HL-60 (cell line): ENCODE results near the gene CLSTN2.

ENCODE experiments used
- DNase-seq, 2 experiments: peaks; one replicate each; pipeline ENCODE4 v3.0.0-alpha.2; 2010 to 2020; ENCODE audit warnings: low read depth in 1 of 2, low spot score in 1 of 2
- H3K27ac ChIP-seq: fragments of 250-450 bp; sonication (Bioruptor Pico); replicated peaks from 2 replicates; pipeline ENCODE4 v1.5.1; 2020; ENCODE audit warnings: mild to moderate bottlenecking, moderate library complexity
- H3K27me3 ChIP-seq: fragments of 250-450 bp; sonication (Bioruptor Pico); 2 replicates; pipeline ENCODE4 v1.5.1; 2021; ENCODE audit warnings: mild to moderate bottlenecking, moderate library complexity; ENCODE audit not compliant: insufficient read depth, poor library complexity, severe bottlenecking
- H3K4me3 ChIP-seq: replicated peaks from 2 replicates; pipeline ENCODE4 v1.5.1; 2011; ENCODE audit warnings: mild to moderate bottlenecking, control low read depth, low read length; ENCODE audit not compliant: insufficient read depth
- CTCF ChIP-seq: IDR thresholded peaks from one replicate; pipeline ENCODE4 v1.5.1; 2011; ENCODE audit warnings: low read length, control low read depth, inconsistent platforms; ENCODE audit not compliant: insufficient read depth
- GABPA ChIP-seq: IDR thresholded peaks from 2 replicates; pipeline ENCODE4 v1.6.1; 2012; ENCODE audit warnings: low read depth
- POLR2AphosphoS5 ChIP-seq: IDR thresholded peaks from 2 replicates; pipeline ENCODE4 v1.6.1; 2012; ENCODE audit warnings: low read depth
- SPI1 ChIP-seq: IDR thresholded peaks from 2 replicates; pipeline ENCODE4 v1.6.1; 2012; ENCODE audit warnings: low read depth, mild to moderate bottlenecking, borderline replicate concordance
- TF ChIP-seq, protein P1 (sequence below): IDR thresholded peaks from 2 replicates; pipeline ENCODE4 v1.6.1; 2012; ENCODE audit warnings: low read depth; ENCODE audit not compliant: insufficient replicate concordance

The CLSTN2 gene

GRCh38 chr3:140429791-140430190, 494.8 kb downstream of the CLSTN2 start:
- H3K27ac ChIP-seq: no peak overlapping the region
- H3K4me3 ChIP-seq: no peak overlapping the region
- no peak for TF ChIP-seq POLR2AphosphoS5
- TF ChIP-seq SPI1: no peak
- no peak for TF ChIP-seq GABPA
- TF ChIP-seq, protein P1, sequence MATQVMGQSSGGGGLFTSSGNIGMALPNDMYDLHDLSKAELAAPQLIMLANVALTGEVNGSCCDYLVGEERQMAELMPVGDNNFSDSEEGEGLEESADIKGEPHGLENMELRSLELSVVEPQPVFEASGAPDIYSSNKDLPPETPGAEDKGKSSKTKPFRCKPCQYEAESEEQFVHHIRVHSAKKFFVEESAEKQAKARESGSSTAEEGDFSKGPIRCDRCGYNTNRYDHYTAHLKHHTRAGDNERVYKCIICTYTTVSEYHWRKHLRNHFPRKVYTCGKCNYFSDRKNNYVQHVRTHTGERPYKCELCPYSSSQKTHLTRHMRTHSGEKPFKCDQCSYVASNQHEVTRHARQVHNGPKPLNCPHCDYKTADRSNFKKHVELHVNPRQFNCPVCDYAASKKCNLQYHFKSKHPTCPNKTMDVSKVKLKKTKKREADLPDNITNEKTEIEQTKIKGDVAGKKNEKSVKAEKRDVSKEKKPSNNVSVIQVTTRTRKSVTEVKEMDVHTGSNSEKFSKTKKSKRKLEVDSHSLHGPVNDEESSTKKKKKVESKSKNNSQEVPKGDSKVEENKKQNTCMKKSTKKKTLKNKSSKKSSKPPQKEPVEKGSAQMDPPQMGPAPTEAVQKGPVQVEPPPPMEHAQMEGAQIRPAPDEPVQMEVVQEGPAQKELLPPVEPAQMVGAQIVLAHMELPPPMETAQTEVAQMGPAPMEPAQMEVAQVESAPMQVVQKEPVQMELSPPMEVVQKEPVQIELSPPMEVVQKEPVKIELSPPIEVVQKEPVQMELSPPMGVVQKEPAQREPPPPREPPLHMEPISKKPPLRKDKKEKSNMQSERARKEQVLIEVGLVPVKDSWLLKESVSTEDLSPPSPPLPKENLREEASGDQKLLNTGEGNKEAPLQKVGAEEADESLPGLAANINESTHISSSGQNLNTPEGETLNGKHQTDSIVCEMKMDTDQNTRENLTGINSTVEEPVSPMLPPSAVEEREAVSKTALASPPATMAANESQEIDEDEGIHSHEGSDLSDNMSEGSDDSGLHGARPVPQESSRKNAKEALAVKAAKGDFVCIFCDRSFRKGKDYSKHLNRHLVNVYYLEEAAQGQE: no peak
- TF ChIP-seq CTCF: no peak
- DNase-seq: no peak
- H3K27me3 ChIP-seq: no peaks in the 10 kb centered on the region

DNA sequence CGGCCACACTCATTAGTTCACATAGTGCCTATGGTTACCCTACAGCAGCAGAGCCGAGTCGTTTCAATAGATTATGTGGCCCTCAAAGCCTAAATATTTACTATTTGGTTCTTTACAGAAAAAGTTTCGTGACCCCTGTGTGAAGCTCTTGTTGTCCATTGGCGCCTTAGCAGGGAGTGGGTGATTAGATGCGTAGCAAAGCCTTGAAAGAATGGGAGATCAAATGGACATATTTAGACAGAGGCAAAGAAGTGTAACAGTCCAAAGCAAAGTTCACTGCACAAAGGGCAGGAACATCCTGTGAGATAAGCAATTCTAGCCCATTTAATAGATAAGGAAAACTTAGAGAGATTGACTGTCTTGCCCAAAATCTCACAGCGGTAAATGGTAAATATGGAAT, 495.5 kb downstream of the CLSTN2 start:
- TF ChIP-seq CTCF: no peak
- no peak for TF ChIP-seq GABPA
- TF ChIP-seq, protein P1: no peak
- Histone ChIP-seq H3K27ac (no peak overlapping the region), H3K4me3 (no peak overlapping the region), H3K27me3 (no peaks in the 10 kb centered on the region)
- DNase-seq: no peak

DNA sequence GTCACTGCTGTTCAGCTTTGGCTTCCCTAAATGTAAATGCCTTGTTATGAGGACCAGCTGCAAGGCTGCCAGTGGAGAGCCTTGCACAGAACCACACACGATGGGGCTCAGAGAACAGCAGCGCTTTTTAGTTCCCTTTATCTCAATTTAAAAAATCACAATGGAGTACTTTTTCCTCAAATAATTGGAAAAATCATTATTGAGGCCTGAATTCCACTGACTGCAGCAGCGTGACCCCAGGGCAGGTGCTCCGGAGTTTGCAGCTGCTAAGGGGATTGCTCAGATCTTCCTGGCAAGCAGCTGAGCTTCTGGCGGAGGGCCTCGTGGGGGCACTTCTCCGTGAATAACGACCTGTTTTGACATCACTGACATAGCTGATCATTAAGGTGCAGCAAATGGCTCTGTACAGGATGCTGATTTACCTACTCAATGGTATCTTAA, 497.3 kb downstream of the CLSTN2 start:
- no peak overlapping the region for H3K4me3 ChIP-seq
- DNase-seq: no peak
- no peak overlapping the region for H3K27ac ChIP-seq
- TF ChIP-seq POLR2AphosphoS5 (no peak), SPI1 (no peak), CTCF (no peak), GABPA (no peak)
- TF ChIP-seq, protein P1: no peak
- no peaks in the 10 kb centered on the region for H3K27me3 ChIP-seq
